Naive B cell (primary cell): ENCODE data around the gene TCF23. TPM values are rescaled to one million over a fixed set of nuclear protein-coding genes. Genes with fewer than 3 reads are reported as not detected.
"Not testable (repeated sequence)": the region's sequence is repeated elsewhere in the genome, so short reads cannot be mapped to it uniquely, and the experiment has no call there.

Source experiments
- ATAC-seq, 2 donors: fragments of 150-1000 bp; cut with Tn5 transposase; 2 replicates each; pipeline ENCODE4 v1.10.0; 2021; ENCODE audit warnings: low read depth in 2 of 2, mild to moderate bottlenecking in 2 of 2, moderate library complexity in 2 of 2
- DNase-seq: peaks from one replicate; pipeline ENCODE4 v3.0.0; 2022
- H3K27ac Mint-ChIP-seq, 6 donors: one replicate each; pipeline ENCODE4 v1.8.0; 2020 to 2022; ENCODE audit warnings: mild to moderate bottlenecking in 6 of 6, mixed read lengths in 6 of 6, moderate library complexity in 5 of 6, inconsistent platforms in 2 of 6
- H3K27me3 Mint-ChIP-seq, 3 donors: one replicate each; pipeline ENCODE4 v1.8.0; 2021 to 2022; ENCODE audit warnings: mixed read lengths in 3 of 3, mild to moderate bottlenecking in 1 of 3
- H3K36me3 Mint-ChIP-seq, 2 donors: one replicate each; pipeline ENCODE4 v1.8.0; 2020 to 2022; ENCODE audit warnings: mixed read lengths in 2 of 2, inconsistent platforms in 1 of 2, mild to moderate bottlenecking in 1 of 2
- H3K4me1 Mint-ChIP-seq, 3 donors: one replicate each; pipeline ENCODE4 v1.8.0; 2020 to 2022; ENCODE audit warnings: mixed read lengths in 3 of 3, inconsistent platforms in 1 of 3, mild to moderate bottlenecking in 1 of 3, moderate library complexity in 1 of 3
- H3K4me3 Mint-ChIP-seq, 8 donors: one replicate each; pipeline ENCODE4 v1.8.0; 2020 to 2022; ENCODE audit warnings: mild to moderate bottlenecking in 8 of 8, mixed read lengths in 8 of 8, moderate library complexity in 8 of 8, inconsistent platforms in 2 of 8
- H3K9me3 Mint-ChIP-seq, 7 donors: one replicate each; pipeline ENCODE4 v1.8.0; 2020 to 2022; ENCODE audit warnings: mixed read lengths in 7 of 7, mild to moderate bottlenecking in 5 of 7, inconsistent platforms in 2 of 7, moderate library complexity in 1 of 7
- polyA plus RNA-seq, 6 donors: library from polyadenylated mRNA; unstranded; fragments of 300-500 nt; fragmentation: Illumina TruSeq; gene quantifications; one replicate each; pipeline ENCODE4 v1.2.3, GENCODE V29; 2021; ENCODE audit warnings: low read depth in 6 of 6

Gene TCF23
- polyA plus RNA-seq, 6 donors from 2014 or later, result not detected

- ATAC-seq, H3K9me3 Mint-ChIP-seq, H3K27ac Mint-ChIP-seq, DNase-seq, H3K36me3 Mint-ChIP-seq: not testable (repeated sequence)
- Mint-ChIP-seq H3K4me3 (peak overlapping the region in 6 of 8 donors; percentile 61 to 87 (median 76)), H3K4me1 (peaks cover 7 to 19% (median 13%) of the 10 kb centered on the region in 3 donors), H3K27me3 (peaks cover 16 to 53% (median 35%) of the 10 kb centered on the region in 3 donors)
These were observed 29.5 kb upstream of the TCF23 start for GRCh38 chr2:27119330-27119670.

- Mint-ChIP-seq H3K4me1 (peaks cover 7 to 19% (median 13%) of the 10 kb centered on the region in 3 donors), H3K27me3 (peaks cover 16 to 43% (median 35%) of the 10 kb centered on the region in 3 donors), H3K27ac (peak overlapping the region in 2 of 6 donors; percentile 53 to 76), H3K4me3 (peak overlapping the region in 4 of 8 donors; percentile 13 to 81 (median 64)), H3K36me3 (no peaks in the 10 kb centered on the region), H3K9me3 (peaks cover 0 to 3% (median 0%) of the 10 kb centered on the region in 7 donors)
- DNase-seq, result no peak
- no peak for ATAC-seq
These were observed 26.9 kb upstream of the TCF23 start for GRCh38 chr2:27121906-27122305.

GRCh38 chr2:27122791-27123190 is 26.0 kb upstream of the TCF23 start:
- H3K27me3 Mint-ChIP-seq, result peaks cover 16 to 38% (median 35%) of the 10 kb centered on the region in 3 donors
- H3K36me3 Mint-ChIP-seq, result no peaks in the 10 kb centered on the region
- peaks cover 0 to 3% (median 0%) of the 10 kb centered on the region in 7 donors for H3K9me3 Mint-ChIP-seq
- peak overlapping the region; percentile 89 to 95 (median 92) for H3K4me3 Mint-ChIP-seq
- DNase-seq (no peak), ATAC-seq (no peak)
- H3K27ac Mint-ChIP-seq, result no peak overlapping the region
- H3K4me1 Mint-ChIP-seq, result peaks cover 7 to 19% (median 13%) of the 10 kb centered on the region in 3 donors

- peaks cover 0 to 3% (median 0%) of the 10 kb centered on the region in 7 donors for H3K9me3 Mint-ChIP-seq
- peaks cover 7 to 18% (median 13%) of the 10 kb centered on the region in 3 donors for H3K4me1 Mint-ChIP-seq
- H3K27ac Mint-ChIP-seq, result peak within 1 kb of the TSS in 2 of 6 donors; percentile 26 to 34
- peak; percentile 75 to 78 for ATAC-seq
- peaks cover 16 to 35% (median 30%) of the 10 kb centered on the region in 3 donors for H3K27me3 Mint-ChIP-seq
- peak within 1 kb of the TSS; percentile 89 to 95 (median 92) for H3K4me3 Mint-ChIP-seq
- H3K36me3 Mint-ChIP-seq, result no peaks in the 10 kb centered on the region
- peak; percentile 57 for DNase-seq
These were observed 25.3 kb upstream of the TCF23 start, which contains the start of gene ABHD1 for GRCh38 chr2:27123302-27124150. Gene ABHD1, plus strand, starts transcription at chr2:27123815. Its CDS starts 134 bp downstream, at chr2:27123949.

GRCh38 chr2:27125104-27125503 is 23.7 kb upstream of the TCF23 start:
- Mint-ChIP-seq H3K4me1 (peaks cover 14 to 21% (median 20%) of the 10 kb centered on the region in 3 donors), H3K4me3 (peak overlapping the region in 4 of 8 donors; percentile 9 to 92 (median 48)), H3K27ac (no peak overlapping the region), H3K36me3 (peaks cover 0 to 1% of the 10 kb centered on the region in 2 donors), H3K9me3 (peaks cover 0 to under 1% (median 0%) of the 10 kb centered on the region in 7 donors), H3K27me3 (peaks cover 6 to 21% (median 17%) of the 10 kb centered on the region in 3 donors)
- DNase-seq, result no peak
- ATAC-seq, result no peak

GRCh38 chr2:27126252-27126710 is 22.5 kb upstream of the TCF23 start:
- peaks cover 0 to 11% (median 7%) of the 10 kb centered on the region in 3 donors for H3K27me3 Mint-ChIP-seq
- peak overlapping the region in 2 of 8 donors; percentile 18 to 40 for H3K4me3 Mint-ChIP-seq
- H3K36me3 Mint-ChIP-seq, result peaks cover 0 to 13% of the 10 kb centered on the region in 2 donors
- no peak overlapping the region for H3K27ac Mint-ChIP-seq
- peaks cover 14 to 21% (median 20%) of the 10 kb centered on the region in 3 donors for H3K4me1 Mint-ChIP-seq
- no peak for ATAC-seq
- no peak for DNase-seq
- no peaks in the 10 kb centered on the region for H3K9me3 Mint-ChIP-seq

GRCh38 chr2:27127883-27128667 is 20.7 kb upstream of the TCF23 start:
- Mint-ChIP-seq H3K27ac (no peak overlapping the region), H3K4me3 (no peak overlapping the region), H3K36me3 (peaks cover 0 to 14% of the 10 kb centered on the region in 2 donors), H3K9me3 (no peaks in the 10 kb centered on the region), H3K27me3 (no peaks in the 10 kb centered on the region), H3K4me1 (peaks cover 17 to 25% (median 21%) of the 10 kb centered on the region in 3 donors)
- DNase-seq, result no peak
- ATAC-seq, result no peak

- H3K9me3 Mint-ChIP-seq, result no peaks in the 10 kb centered on the region
- ATAC-seq, result no peak
- no peak for DNase-seq
- H3K27me3 Mint-ChIP-seq, result no peaks in the 10 kb centered on the region
- H3K27ac Mint-ChIP-seq, result peak overlapping the region in 1 of 6 donors; percentile 39
- H3K4me3 Mint-ChIP-seq, result peak overlapping the region in 1 of 8 donors; percentile 28
- H3K4me1 Mint-ChIP-seq, result peaks cover 22 to 28% (median 22%) of the 10 kb centered on the region in 3 donors
- H3K36me3 Mint-ChIP-seq, result peaks cover 0 to 14% of the 10 kb centered on the region in 2 donors
These were observed 19.9 kb upstream of the TCF23 start for GRCh38 chr2:27128668-27129571.

GRCh38 chr2:27130396-27130795 is 18.4 kb upstream of the TCF23 start:
- H3K4me3 Mint-ChIP-seq, result peak overlapping the region in 1 of 8 donors; percentile 5
- peak overlapping the region in 1 of 6 donors; percentile 80 for H3K27ac Mint-ChIP-seq
- peaks cover 0 to 14% of the 10 kb centered on the region in 2 donors for H3K36me3 Mint-ChIP-seq
- no peak for ATAC-seq
- DNase-seq, result no peak
- no peaks in the 10 kb centered on the region for H3K9me3 Mint-ChIP-seq
- no peaks in the 10 kb centered on the region for H3K27me3 Mint-ChIP-seq
- peaks cover 24 to 37% (median 29%) of the 10 kb centered on the region in 3 donors for H3K4me1 Mint-ChIP-seq

- ATAC-seq (no peak), DNase-seq (no peak)
- Mint-ChIP-seq H3K27me3 (no peaks in the 10 kb centered on the region), H3K4me3 (peak overlapping the region in 4 of 8 donors; percentile 40 to 97 (median 50)), H3K9me3 (no peaks in the 10 kb centered on the region), H3K27ac (peak overlapping the region in 1 of 6 donors; percentile 75), H3K36me3 (peaks cover 0 to 14% of the 10 kb centered on the region in 2 donors), H3K4me1 (peaks cover 24 to 41% (median 32%) of the 10 kb centered on the region in 3 donors)
These were observed 17.4 kb upstream of the TCF23 start for GRCh38 chr2:27131429-27131828.

GRCh38 chr2:27133195-27133875 is 15.5 kb upstream of the TCF23 start:
- Mint-ChIP-seq H3K4me3 (peak overlapping the region; percentile 82 to 99 (median 94)), H3K27ac (peak overlapping the region in 4 of 6 donors; percentile 11 to 96 (median 87)), H3K36me3 (peaks cover 0 to 14% of the 10 kb centered on the region in 2 donors), H3K27me3 (no peaks in the 10 kb centered on the region), H3K4me1 (peaks cover 24 to 41% (median 32%) of the 10 kb centered on the region in 3 donors), H3K9me3 (no peaks in the 10 kb centered on the region)
- DNase-seq, result no peak
- no peak for ATAC-seq
